ENCODE measurements around the gene FBXW5. TPM values are rescaled to one million over a fixed set of nuclear protein-coding genes. Genes with fewer than 3 reads are reported as not detected.

The FBXW5 gene
- total and polyA plus RNA-seq, 2 experiments from 2014 or later: 27.0 to 111 TPM

GRCh38 chr9:136954270-136955083 is 9.9 kb upstream of the FBXW5 start (continued):
- TF ChIP-seq ZNF462 (CRISPR knock-in tag; IDR thresholded peaks at IDR 0.05): no peak
- no peak for TF ChIP-seq EZH2 (IDR thresholded peaks at IDR 0.05; ENCODE audit: low read depth, unreplicated experiment)
- TF ChIP-seq ZNF114 (CRISPR knock-in tag; IDR thresholded peaks at IDR 0.05): no peak
- TF ChIP-seq STAT1 (IDR thresholded peaks at IDR 0.05; ENCODE audit: unreplicated experiment): no peak
- no peak for TF ChIP-seq EZH2phosphoT487 (IDR thresholded peaks at IDR 0.05; ENCODE audit: unreplicated experiment)
- no peak for TF ChIP-seq REST (IDR thresholded peaks at IDR 0.05; ENCODE audit: unreplicated experiment)
- no peak for TF ChIP-seq ZNF331 (CRISPR knock-in tag; IDR thresholded peaks at IDR 0.05; ENCODE audit: low read depth)
- no peak for TF ChIP-seq ETS1 (IDR thresholded peaks at IDR 0.05)
